TTC549 (cell line): ENCODE results near the gene DNPH1.

ENCODE experiments used
- FAIRE-seq: peaks from 2 replicates; lab custom pipeline; 2012; peaks lifted over from hg19 to GRCh38; lab: Jason Lieb, UNC

Gene DNPH1

GRCh38 chr6:43243664-43244321 lies 14.5 kb upstream of the DNPH1 start:
- no peak for FAIRE-seq

GRCh38 chr6:43242908-43243663 lies 13.8 kb upstream of the DNPH1 start, which contains the start of gene TTBK1:
TSS of gene TTBK1 (plus strand) at chr6:43243481. CDS start at chr6:43246661, 3,180 bp downstream.
- no peak for FAIRE-seq

GRCh38 chr6:43241446-43241845 lies 12.2 kb upstream of the DNPH1 start:
- FAIRE-seq: no peak

GRCh38 chr6:43240950-43241349 lies 11.7 kb upstream of the DNPH1 start:
- no peak for FAIRE-seq

- no peak for FAIRE-seq
These were observed 9.8 kb upstream of the DNPH1 start for GRCh38 chr6:43239054-43239453.

- FAIRE-seq: no peak
These were observed 6.6 kb upstream of the DNPH1 start for GRCh38 chr6:43235841-43236240.

GRCh38 chr6:43231735-43232450 lies 2.6 kb upstream of the DNPH1 start:
- no peak for FAIRE-seq

- no peak for FAIRE-seq
These were observed 1.8 kb upstream of the DNPH1 start for GRCh38 chr6:43231053-43231452.

GRCh38 chr6:43229803-43230620 lies 731 bp upstream of the DNPH1 start:
- no peak for FAIRE-seq

GRCh38 chr6:43226192-43226851 lies 3.0 kb downstream of the DNPH1 start:
- FAIRE-seq: no peak

GRCh38 chr6:43223175-43223574 lies 6.1 kb downstream of the DNPH1 start:
- no peak for FAIRE-seq

GRCh38 chr6:43222418-43223059 lies 6.7 kb downstream of the DNPH1 start:
- FAIRE-seq: no peak

- FAIRE-seq: no peak
These were observed 8.0 kb downstream of the DNPH1 start for GRCh38 chr6:43221046-43221972.

GRCh38 chr6:43220439-43220951 lies 8.8 kb downstream of the DNPH1 start:
- no peak for FAIRE-seq

- FAIRE-seq: no peak
These were observed 9.5 kb downstream of the DNPH1 start for GRCh38 chr6:43219814-43220213.

- FAIRE-seq: no peak
These were observed 10.2 kb downstream of the DNPH1 start for GRCh38 chr6:43219119-43219518.

GRCh38 chr6:43217351-43217750 lies 11.9 kb downstream of the DNPH1 start:
- FAIRE-seq: no peak

GRCh38 chr6:43216200-43216599 lies 13.1 kb downstream of the DNPH1 start:
- FAIRE-seq: no peak

- no peak for FAIRE-seq
These were observed 14.2 kb downstream of the DNPH1 start for GRCh38 chr6:43215066-43215465.

GRCh38 chr6:43213431-43213830 lies 15.8 kb downstream of the DNPH1 start:
- no peak for FAIRE-seq
